Heart left ventricle (tissue), 13 donors: ENCODE results near the gene RDH14.

Source experiments
- POLR2A ChIP-seq, 2 donors: fragments of 450-650 bp; IDR thresholded peaks; one replicate each; pipeline ENCODE4 v1.6.1; 2017; ENCODE audit warnings: antibody characterized with exemption in 2 of 2, mild to moderate bottlenecking in 2 of 2, moderate library complexity in 2 of 2
- TF ChIP-seq, protein P1 (sequence below), 12 donors: fragments of 200-600 bp; sonication (generic) in 4 of 12; IDR thresholded peaks; one replicate each; pipeline versions ENCODE4 v1.5.0 to v1.8.0; 2018 to 2022; ENCODE audit warnings: antibody characterized with exemption in 12 of 12, mild to moderate bottlenecking in 5 of 12
- donor health status: ischemic (EF 13 %, LVEDD 7.1; RV severe dilation, severe dysfunction).
- donor health status: DM: no; HTN: yes; CAD: no.
- donor health status: DM: no; HTN: no; CAD: no.
- donor health status: ischemic (EF 25% LVEDD 6.9; RV normal size, moderate dysfunction).
- donor health status: ischemic (EF 25% LVEDD 5.7; RV mildly dilated, moderate dysfunction).
- donor health status: ischemic (EF 35%, LVEDD 5.7; RV mildly dilated, moderate dysfunction).
- donor health status: nonischemic (EF 11% LVEDD 7.7; RV severe dilation, severe dysfunction).
- donor health status: DM: yes; HTN: yes; CAD: no.
- donor health status: PGD.
- donor health status: ischemic (EF 29% LVEDD 5.4; RV normal size, mild dysfunction).
- donor health status: nonischemic (EF 23%, LVEDD 6.1; RV moderate dilation, normal function).

DNA sequence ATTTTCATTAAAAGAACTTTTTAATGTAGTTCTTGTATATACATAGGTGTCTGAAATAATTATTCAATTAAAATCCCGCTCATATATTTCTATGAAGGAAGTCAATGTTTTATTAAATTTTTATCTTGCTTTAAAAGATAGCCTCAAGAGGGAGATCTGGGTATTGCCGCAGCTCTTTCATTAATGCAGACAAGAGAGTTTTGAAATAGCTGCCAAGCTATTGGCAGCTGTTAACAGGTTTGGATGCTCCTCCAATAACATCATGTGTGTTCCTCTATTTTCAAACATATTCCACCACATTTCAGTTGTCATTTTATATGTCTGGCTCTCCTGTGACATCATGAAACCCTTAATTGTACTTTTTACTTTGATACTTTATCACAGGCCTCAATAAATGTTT lies 41.8 kb upstream of the RDH14 start:
- TF ChIP-seq, protein P1, sequence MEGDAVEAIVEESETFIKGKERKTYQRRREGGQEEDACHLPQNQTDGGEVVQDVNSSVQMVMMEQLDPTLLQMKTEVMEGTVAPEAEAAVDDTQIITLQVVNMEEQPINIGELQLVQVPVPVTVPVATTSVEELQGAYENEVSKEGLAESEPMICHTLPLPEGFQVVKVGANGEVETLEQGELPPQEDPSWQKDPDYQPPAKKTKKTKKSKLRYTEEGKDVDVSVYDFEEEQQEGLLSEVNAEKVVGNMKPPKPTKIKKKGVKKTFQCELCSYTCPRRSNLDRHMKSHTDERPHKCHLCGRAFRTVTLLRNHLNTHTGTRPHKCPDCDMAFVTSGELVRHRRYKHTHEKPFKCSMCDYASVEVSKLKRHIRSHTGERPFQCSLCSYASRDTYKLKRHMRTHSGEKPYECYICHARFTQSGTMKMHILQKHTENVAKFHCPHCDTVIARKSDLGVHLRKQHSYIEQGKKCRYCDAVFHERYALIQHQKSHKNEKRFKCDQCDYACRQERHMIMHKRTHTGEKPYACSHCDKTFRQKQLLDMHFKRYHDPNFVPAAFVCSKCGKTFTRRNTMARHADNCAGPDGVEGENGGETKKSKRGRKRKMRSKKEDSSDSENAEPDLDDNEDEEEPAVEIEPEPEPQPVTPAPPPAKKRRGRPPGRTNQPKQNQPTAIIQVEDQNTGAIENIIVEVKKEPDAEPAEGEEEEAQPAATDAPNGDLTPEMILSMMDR (IDR thresholded peaks at IDR 0.05) = no peak
- no peak for TF ChIP-seq POLR2A (IDR thresholded peaks at IDR 0.05)
